GM18951 (cell line): ENCODE data around the gene HJV.
A peak's percentile ranks its signal among the peaks of the same experiment; 100 is the strongest.

ENCODE experiments used
- POLR2A ChIP-seq: IDR thresholded peaks from 4 replicates; pipeline ENCODE4 v1.6.1; 2011; ENCODE audit warnings: mild to moderate bottlenecking; ENCODE audit not compliant: insufficient read length, insufficient read depth; ENCODE audit errors: extremely low read depth
- in situ Hi-C: fragments of 300-500 bp; cut with MboI; formaldehyde crosslinking; loops from one replicate; pipeline ENCODE4 v1.12.0; 2022; ENCODE audit warnings: low sequenced_read_pairs, mixed read lengths, inconsistent platforms; ENCODE audit not compliant: unreplicated experiment

Gene HJV

DNA sequence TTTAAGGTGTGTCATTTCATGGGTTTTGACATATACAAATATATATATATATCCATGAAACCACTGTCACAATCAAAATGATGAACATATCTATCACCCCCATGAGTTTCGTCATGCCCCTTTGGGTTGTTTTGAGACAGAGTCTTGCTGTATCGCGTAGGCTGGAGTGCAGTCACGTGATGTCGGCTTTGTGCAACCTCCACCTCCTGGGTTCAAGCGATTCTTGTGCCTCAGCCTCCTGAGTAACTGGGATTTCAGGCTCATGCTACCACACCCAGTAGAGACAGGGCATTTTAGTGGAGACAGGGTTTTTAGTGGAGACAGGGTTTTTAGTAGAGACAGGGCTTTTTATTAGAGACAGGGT lies 8.0 kb downstream of the HJV start:
- no peak for TF ChIP-seq POLR2A
- in situ Hi-C loops = loop anchor here (5.0 kb wide), 1 partner anchor 36 kb away; no protein-coding TSS in a partner anchor

DNA sequence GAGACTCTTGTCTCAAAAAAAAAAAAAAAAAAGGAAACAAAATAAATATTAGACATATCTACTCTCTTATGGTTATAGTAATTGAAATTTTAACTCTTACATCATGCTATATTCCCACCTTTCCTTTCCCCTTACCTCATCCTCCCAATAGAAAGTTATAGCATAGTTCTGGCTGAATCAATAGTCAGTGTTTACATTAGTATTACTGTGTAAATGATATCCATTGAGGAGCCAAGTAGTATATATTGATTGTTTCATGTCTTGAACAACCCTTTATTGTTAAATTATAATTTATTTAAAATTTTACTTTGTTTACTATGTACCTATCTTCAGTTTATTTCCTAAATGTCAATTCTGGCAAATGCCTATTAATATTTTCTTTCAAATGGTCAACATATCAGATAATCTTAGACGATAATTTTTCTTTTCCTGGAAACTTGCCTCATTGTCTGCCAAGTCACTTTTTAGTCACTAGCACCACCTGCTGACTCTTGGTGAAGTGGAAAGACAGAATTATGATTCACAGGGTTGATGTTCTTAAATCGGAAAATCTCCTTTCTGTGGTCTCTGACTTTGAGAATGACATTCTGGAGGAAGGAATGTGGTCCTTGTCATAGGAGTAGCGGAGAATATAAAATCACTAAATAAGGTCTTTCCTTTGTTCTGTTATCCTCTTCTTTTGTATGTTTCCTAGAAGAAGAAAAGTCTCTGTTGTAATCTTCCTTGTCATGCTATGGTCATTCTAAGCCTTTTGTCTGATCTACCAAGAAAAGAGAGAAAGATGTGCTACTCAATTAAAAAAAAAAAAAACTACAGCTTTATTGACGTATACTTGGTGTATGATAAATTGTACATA lies 8.6 kb downstream of the HJV start:
- TF ChIP-seq POLR2A = no peak
- in situ Hi-C loops = loop anchor here (5.0 kb wide), 1 partner anchor 36 kb away; no protein-coding TSS in a partner anchor

DNA sequence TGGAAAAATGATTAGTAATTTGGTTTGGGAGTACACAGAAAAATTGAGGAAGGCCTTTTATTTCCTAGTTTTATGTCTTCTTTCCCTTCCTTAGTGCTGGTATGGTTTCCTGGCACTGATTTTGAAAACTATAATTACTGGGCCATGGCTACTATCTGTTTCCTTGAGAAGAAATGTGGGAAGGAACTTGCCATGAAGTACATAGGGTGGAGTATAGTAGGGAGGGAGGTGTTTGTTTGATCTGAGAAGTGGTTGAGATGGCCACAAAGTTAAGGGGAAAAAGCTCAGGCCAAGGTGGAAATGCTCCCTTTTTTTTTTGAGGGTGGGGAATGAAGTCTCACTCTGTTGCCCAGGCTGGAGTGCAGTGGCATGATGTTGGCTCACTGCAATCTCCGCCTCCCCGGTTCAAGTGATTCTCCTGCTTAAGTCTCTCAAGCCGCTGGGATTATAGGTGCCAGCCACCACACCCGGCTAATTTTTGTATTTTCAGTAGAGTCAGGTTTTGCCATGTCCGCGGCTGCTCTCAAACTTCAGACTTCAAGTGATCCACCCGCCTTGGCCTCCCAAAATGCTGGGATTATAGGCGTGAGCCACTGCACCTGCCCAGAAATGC lies 11.3 kb downstream of the HJV start:
- in situ Hi-C loops = loop anchor here (5.0 kb wide), 1 partner anchor 33 kb away; no protein-coding TSS in a partner anchor
- TF ChIP-seq POLR2A = no peak

DNA sequence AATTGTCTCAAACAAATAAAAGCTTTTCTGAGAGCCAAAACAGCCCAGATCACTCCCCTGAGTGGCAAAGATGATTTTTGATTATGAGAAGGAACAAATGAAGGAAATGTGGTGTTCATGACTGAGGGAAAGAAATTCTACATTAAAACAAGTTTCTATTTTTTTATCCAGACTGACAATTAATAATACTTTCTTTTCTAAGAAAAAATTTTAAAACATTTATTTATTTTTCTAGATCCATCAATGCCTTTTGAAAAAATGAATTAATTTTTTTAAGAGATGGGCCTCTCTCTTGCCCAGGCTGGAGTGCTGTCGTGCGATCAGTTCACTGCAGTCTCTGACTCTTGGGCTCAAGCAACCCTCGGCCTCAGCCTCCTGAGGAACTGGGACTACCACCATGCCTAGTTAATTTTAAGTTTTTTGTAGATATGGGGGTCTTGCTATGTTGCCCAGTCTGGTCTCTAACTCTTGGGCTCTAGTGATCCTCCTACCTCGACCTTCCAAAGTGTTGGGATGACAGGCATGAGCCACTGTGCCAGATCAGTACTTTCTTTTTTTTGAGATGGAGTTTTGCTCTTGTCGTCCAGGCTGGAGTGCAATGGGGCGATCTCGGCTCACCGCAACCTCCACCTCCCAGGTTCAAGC lies 13.9 kb downstream of the HJV start:
- TF ChIP-seq POLR2A = no peak
- in situ Hi-C loops = no loop called here

DNA sequence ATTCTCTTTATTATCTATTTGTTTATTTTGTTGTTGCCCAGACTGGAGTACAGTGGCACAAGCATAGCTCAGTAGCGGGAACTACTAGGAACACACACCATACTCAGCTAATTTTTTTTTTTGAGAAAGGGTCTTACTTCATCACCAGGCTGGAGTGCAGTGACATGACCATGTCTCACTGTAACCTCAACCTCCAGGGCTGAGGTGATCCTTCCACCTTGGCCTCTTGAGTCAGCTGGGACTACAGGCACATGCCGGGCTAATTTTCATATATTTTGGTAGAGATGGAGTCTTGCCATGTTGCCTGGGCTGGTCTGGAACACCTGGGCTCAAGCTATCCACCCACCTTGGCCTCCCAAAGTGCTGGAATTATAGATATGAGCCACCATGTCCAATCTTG lies 19.8 kb downstream of the HJV start:
- TF ChIP-seq POLR2A = no peak
- in situ Hi-C loops = no loop called here

DNA sequence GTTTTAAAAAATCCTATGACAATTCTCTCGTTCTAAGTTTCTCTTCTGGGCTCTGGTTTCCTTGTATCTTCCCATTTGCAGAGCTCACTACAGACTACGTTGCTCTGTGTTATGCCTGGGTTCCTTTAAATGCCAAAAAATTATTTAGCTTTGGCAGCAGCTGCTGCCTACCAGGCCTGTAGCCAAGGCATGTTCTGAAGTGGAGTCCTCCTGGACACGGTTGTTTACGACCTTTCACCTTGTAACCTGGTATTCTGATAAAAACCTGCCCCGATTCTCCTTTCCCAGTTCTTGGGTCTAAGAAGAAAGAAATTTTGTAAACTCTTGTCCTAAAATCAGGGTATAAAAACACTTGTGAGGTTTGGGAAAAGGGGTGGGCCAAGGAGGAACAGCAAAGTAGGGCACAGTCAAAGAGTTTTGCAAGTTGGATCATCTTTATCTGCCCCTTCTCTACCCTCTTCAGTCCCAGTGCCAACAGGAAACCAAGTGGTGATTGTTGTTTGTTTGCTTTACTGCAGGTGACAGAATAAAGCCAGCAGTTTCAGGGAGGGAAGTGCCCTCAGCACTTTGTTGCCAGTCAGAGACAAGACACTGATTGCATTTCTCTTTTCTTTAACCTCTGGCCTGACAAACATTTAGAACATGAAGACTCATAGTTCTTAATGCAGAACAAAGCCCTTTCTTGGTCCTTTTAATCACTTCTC lies 22.1 kb downstream of the HJV start:
- in situ Hi-C loops = no loop called here
- no peak for TF ChIP-seq POLR2A

DNA sequence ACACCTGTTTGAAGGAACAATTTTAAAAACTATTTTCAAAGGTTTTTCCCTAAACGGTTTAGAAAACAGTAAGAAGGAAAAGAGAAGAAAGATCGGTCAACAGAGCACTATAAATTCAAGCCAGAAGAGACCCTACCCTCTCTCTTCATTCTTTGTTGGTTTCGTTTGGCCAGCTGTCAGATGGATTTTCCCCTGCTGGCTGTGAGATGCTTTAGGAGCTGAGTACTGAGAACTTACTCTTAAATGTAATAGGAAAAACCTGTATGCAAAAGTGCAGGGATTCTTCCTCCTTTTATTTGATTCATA lies 23.9 kb downstream of the HJV start:
- in situ Hi-C loops = no loop called here
- TF ChIP-seq POLR2A = no peak

DNA sequence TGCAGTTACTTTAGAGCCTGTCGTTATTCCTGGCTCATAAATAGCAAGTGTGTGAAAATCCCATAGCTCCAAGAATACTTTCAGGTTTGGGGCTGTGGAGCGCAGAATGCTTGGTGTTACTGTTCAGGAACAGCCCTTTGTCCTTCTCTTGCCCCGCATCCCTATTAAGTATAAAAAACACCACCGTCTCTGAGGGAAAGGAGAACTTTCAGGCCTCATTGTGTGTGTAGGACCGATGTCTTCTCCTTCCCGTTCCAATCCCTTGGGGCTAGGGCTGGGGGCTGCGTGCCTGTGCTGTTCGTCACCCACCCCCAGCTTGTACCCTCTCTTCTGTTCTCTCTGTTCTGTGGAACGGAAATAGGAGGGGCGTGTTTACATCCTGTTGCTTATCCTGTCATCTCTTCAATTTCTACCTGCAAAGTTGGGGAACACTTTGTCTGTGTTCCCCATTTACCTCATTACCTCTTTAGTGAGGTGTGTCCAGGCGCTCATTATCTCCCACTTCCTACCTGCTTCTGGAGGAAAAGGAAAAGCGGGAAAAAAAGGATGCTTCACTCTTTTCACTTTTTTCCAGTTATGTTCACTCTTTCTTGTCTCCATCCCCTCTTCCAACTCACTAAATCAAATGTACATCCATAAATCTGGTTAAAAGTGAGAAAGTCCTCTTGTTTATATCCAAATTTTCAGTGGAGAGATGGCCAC lies 24.4 kb downstream of the HJV start:
- in situ Hi-C loops = no loop called here
- peak; percentile 41 for TF ChIP-seq POLR2A

DNA sequence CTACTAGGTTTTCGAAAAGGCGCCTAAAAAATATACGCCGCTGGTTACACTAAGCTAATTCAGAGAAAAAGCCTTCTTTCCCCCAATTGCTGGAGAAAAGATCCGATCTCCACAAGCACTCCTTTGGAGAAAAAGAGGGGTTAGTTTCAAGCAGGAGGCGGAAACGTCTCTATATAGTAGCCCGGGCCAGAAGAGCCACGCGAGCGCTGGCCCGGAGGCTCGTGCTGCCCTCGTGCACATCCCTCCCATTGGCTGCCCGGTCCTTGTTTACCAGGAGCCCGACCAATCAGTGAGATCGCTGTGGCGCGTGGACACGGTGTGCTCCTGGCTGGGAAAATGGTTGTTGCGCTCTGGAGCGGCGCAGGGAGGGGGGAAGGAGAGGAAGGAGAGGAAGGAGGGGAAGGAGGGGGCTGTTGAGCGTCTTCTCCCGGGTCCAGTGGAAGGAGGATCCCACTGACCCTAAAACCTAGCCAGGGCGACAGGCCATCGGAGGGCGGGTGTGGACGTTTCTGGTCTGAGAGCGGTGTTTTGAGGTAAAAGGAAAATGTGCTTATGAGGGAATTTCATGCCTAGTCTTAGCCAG lies 25.0 kb downstream of the HJV start, which contains the start of gene TXNIP:
Gene TXNIP (minus strand): TSS at position 147 of the 583 bp plus-strand sequence. CDS start 313 bp downstream, outside the sequence.
- in situ Hi-C loops = no loop called here
- TF ChIP-seq POLR2A = peak; percentile 71

DNA sequence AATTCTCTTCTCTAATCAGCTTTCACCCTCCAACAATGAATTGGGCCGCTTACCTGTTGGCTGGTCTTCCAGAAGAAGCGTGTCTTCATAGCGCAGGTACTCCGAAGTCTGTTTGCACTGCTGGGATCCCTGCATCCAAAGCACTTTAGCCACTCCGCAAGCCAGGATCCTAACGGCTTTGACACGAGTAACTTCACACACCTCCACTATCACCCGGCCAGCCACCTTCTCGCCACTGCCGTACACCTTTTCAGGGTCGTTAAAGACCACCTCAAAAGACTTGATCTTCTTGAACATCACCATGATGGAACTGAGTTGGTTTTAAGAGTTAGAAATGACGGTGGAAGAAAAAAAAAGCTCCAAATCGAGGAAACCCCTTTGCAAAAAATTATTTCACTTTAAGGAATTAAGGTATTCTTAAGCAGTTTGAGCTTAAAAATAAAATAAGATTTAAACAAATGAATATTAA lies 25.5 kb downstream of the HJV start:
- in situ Hi-C loops = no loop called here
- TF ChIP-seq POLR2A = no peak

DNA sequence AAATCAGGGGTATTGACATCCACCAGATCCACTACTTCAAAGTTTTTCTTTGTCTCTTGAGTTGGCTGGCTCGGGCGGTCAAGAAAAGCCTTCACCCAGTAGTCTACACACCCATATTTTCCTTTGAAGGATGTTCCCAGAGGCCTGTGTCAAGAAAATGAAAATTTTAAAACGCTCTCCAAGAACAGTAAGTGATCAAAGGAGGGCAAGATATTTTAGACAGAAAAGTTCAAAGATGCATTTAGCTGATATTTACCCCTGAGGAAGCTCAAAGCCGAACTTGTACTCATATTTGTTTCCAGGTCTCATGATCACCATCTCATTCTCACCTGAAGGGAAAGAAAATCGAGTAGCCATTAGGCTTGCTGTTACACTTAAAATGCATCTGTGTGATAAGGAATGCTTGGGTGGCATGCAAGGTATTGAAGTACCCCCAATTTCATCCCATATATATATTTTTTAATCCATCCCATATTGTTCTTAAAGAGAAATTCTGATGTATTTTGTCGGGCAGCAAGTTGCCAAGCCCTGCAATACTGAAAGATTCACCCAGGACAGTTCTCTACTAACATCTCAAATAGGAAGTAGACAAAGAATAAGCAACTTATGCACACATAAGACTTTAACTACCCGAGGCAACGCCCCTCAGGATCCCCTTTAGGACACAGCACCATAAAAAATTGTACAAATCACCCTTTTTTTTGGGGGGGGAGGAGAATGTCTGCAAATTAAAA lies 26.2 kb downstream of the HJV start:
- no peak for TF ChIP-seq POLR2A
- in situ Hi-C loops = no loop called here
